Endometrium (tissue), 2 donors: ENCODE results near the gene CPA4.
A peak's percentile ranks its signal among the peaks of the same experiment; 100 is the strongest.

Source experiments
- FAIRE-seq: peaks from 2 replicates; lab custom pipeline; 2012; peaks lifted over from hg19 to GRCh38; lab: Jason Lieb, UNC
- donor health status: control.
- donor health status: control.

Gene CPA4

DNA sequence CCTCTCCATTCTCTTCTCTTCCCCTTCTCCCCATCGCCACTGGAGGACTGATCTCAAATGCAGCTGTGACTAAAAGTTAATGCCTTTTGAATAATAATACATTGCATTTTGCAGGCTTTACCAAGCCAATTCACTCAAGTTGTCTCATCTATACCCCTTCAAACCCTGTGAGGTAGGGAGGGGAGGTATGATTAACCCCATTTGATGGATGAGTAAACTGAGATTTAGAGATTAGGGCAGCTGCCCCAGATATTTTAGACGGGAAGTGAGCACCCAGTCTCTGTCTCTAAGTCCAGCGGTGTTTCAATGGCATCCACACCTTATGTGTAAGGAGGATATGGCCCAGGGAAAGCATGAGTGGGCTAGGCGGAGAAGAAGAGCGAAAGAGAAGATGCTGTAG lies 52.8 kb downstream of the CPA4 start:
- FAIRE-seq = no peak

DNA sequence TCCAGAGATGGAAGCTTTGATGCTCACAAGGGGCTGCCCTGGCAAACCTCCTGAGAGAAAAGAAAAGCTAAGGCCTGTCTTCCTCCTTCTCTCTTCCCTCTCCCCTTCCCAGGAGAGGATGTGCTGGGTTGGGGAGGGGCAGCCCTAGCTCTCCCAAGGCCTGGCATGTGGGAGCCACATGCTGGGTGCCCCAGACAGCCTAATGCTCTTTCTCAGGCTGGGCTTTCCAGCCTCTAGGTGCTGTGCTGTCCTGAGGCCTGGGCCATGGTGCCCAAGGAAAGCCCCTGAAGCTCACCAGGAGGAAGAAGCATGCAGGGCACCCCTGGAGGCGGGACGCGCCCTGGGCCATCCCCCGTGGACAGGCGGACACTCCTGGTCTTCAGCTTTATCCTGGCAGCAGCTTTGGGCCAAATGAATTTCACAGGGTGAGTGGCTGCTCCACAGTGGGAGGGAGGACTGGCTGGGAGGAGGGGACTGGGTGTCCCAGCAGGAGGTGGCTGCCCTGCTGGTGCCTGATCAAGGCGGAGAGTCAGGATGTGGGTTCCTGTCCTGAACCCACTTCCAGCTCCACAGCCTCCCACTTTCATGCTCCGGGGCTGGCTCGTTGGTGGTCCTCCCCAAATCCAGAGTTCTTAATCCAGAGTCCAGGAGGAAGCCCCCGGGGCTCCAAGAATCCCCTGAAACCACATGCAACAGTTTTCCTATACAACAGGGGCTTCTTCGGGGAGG lies 53.4 kb downstream of the CPA4 start:
- FAIRE-seq = no peak

GRCh38 chr7:130346941-130347340 lies 54.0 kb downstream of the CPA4 start:
- no peak for FAIRE-seq

DNA sequence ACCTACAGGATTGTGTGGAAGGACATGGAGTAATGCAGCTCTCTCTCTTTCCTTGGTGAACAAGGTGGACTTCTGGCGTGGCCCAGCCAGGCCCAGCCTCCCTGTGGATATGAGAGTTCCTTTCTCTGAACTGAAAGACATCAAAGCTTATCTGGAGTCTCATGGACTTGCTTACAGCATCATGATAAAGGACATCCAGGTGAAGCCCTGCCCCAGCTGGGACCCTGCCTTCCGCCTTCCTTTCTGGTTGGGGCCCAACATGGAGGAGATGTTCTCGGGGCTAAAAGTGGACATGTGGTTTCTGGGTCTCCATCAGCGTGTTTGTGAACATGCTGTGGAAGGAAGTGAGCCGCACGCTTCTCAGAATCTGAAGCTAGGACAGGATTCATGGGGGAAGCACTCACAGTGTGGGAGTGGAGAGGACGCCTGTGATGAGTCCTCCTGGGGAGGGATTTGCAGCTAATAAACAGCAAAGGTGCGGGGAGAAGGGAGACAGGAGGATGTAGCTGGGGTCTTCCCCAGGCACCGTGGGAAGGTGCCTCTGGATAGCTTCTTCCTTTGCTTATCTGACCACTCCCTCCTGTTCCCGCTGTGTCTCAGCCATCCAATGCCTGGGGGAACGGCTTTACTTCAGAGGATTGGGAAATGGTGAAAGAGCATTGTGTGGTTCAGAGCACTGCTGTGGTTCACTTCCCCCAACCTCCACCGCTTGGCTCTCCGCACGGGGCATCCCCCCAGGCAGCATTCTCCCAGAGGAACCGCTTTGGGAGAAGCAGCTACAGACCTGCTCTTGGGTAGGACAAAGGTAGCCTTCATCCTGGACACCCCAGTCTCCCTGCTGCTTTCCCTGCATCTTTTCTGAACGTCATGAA lies 57.2 kb downstream of the CPA4 start:
- no peak for FAIRE-seq

DNA sequence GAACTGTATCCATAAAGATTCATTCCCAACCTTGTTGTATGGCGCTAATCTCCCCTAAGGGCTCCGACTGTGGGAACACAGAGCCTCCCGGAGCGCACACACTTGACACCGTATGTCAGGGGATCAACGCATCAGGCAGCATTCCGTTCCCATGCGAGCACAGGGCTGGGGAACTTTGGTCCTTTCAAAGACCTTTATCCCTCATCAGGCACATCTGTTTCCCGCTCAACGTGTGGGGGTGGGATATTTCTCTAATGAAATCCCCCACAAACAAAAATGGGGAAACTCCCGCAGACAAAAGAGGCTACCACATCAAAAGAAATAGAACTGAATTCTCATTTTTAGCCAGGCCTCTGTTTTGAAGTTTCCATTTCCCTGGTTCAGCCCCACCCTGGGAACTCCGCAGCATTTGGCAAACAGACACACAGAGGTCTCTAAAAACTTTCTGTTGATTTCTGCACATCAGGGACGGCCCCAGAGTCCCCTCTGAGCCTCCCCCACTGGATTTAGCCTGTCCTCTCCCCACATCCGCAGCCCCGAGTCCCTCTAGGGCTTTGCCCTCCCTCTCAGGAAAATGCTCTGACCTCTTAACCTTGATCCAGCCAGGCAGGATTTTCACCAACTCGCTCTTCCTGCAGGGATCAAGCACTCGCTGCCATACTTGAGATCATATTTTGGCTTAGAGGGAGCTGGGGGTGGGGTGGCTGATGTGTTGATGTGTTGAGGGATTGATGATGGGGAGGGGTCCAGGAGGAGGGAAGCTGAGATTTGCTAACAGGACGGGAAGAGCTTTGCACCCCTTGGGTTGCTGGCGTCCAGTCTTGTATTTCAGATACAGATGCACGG lies 58.2 kb downstream of the CPA4 start:
- FAIRE-seq = peak; percentile 41

- no peak for FAIRE-seq
Observed at GRCh38 chr7:130351791-130352090, 58.8 kb downstream of the CPA4 start.

- no peak for FAIRE-seq
Observed at GRCh38 chr7:130352194-130353074, 59.5 kb downstream of the CPA4 start.

DNA sequence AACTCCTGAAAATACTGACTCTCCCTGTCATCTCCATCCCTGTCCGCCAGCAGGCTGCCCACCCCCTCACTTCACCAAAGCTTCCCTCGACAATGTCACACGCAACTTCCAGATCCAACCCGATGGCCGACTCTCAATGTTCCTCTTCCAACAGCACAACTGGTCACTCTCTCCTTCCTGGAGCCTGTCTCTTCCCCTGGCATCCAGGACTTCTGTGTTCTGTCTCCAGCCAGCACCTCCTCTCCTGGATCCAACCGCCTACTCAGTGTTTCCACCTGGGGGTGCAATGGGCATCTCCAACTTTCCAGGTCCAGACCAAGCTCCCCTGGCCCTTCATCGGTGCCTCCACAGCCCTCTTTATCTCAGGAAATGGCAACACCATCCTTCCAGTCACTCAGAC lies 60.2 kb downstream of the CPA4 start:
- no peak for FAIRE-seq

GRCh38 chr7:130356121-130356875 lies 63.3 kb downstream of the CPA4 start:
- peak; percentile 29 for FAIRE-seq

- no peak for FAIRE-seq
Observed at GRCh38 chr7:130356876-130357611, 64.1 kb downstream of the CPA4 start.

- FAIRE-seq = no peak
Observed at GRCh38 chr7:130358471-130358870, 65.5 kb downstream of the CPA4 start.

DNA sequence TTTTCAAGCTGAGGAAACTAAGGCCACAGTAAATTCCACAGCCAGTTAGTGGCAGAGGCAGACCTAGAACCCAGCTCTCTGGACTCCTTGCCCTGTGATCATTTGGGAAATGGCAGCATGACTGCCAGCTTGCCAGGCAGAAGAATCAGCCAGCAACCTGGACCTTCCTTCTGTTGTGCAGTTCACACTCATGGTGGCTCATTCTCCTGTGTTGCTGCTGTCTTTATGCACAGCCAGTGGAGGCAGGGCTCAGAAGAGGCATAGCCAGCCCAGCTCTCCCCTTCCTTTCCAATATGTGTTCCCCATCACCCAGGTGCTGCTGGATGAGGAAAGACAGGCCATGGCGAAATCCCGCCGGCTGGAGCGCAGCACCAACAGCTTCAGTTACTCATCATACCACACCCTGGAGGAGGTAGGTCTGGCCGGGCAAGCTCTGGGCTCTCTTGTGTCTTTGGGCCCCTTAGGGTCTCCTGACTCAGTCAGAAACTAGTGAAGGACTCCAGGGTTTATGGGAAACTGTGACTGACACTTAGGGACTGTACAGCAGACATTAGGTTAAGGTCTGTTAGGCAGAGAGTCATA lies 66.4 kb downstream of the CPA4 start:
- FAIRE-seq = no peak

DNA sequence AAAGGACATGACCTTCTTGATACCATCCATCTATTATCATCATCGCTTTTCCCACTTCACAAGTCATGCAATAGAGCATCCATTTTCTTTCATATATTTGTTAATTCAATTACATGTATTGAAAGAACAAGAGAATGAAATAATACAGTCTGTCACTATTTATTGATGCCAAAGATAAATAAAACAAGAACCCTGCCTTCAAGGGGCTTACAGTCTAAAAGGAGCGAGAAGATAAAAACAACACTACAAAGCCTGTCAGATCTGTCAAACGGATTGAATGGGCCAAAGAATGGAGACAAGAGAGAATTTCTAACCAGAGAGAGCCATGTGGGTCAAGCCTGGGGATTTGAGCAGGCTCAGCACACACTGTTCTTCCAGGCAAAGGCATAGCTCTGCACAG lies 67.6 kb downstream of the CPA4 start:
- no peak for FAIRE-seq

DNA sequence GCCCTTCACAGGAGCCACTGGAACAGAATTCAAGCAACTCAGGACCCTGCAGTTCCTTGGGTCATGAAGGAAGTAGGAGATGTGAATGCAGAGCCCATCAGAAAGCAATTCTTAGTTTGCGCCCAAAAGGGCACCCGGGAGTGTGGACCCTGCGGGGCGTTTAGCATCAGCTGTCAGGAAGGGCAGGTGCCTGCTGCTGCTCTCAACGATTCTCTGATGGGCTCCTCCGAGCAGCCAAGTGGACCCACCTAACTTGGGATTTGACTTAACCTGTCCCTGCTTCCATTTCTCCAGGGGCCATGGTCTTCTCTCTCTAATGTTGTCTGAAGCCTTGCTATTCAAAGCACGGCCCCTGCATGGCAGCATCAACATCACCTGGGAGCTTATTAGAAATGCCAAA lies 68.7 kb downstream of the CPA4 start:
- no peak for FAIRE-seq

GRCh38 chr7:130362251-130362816 lies 69.4 kb downstream of the CPA4 start:
- no peak for FAIRE-seq

DNA sequence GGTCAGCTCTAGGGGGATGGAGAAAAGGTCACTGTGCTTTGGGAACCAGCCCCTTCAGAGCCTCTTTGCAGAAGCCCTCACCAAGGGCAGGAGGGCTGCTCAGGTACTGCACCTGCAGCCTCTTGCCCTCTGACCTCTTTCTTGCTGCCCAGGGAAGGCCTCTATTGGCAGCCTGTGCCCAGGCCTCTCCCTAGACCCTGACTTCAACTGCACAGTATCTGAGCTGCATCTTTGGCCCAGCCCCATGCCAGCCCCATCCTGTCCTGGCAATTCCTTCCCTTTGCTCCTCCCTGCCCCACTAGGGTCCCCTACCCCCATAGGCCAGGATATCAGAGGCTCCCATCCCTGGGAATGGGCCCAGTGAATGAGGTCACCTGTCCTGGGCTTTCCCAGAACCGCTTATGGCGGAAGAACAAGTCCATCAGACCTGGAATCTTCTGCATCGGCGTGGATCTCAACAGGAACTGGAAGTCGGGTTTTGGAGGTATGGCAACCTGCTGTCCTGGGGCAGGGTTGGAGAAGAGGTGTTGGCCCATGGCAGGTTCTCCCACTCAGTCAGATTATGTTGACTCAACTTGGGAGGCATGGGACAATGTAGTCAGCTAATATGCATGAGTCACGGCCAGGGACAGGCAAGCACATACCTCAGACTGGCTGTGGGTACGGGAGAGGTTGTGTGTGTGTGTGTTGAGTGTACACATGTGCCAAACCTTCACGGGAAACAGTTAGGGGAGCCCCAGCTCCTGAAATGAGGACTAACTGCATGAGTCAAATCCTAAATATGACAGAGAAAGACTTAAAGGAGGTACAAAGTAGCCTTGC lies 70.3 kb downstream of the CPA4 start:
- no peak for FAIRE-seq

GRCh38 chr7:130364451-130364850 lies 71.5 kb downstream of the CPA4 start:
- FAIRE-seq = no peak

DNA sequence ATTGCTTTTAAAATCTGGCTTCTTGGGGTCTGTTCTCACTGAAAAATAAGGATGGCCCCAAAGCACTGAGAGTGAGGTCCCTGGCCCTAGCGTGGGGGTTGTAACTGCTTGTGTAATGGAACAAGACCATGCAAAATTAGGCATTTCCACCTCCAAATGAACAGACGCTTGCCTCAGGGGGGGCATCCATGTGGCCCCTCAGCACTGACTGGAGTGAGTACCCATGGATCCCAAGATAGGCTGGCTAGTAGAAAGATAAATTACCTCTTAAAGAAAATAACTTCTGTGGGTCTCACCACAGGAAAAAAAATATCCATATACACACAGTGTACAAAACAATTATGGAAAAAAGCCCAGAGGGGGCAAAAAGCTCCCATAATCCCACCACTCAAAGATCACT lies 72.1 kb downstream of the CPA4 start:
- FAIRE-seq = no peak
